ENCODE results near the gene API5. TPM values are rescaled to one million over a fixed set of nuclear protein-coding genes. Genes with fewer than 3 reads are reported as not detected.

API5 gene
- total and polyA plus RNA-seq, 10 of the 15 experiments (the other 5 are each of a cell fraction or from before 2014, with no cell fraction given) = 52.0 to 193 (median 106) TPM

GRCh38 chr11:43359422-43359818 lies 47.6 kb downstream of the API5 start (continued):
- TF ChIP-seq ZNF592 (IDR thresholded peaks at IDR 0.05) (no peak), MYC (IDR thresholded peaks at IDR 0.05; ENCODE audit: insufficient read depth, insufficient read length, insufficient replicate concordance, low read length, severe bottlenecking) (no peak), SMARCA5 (IDR thresholded peaks at IDR 0.05) (no peak), IRF4 (IDR thresholded peaks at IDR 0.05; ENCODE audit: low read depth, low read length) (0 out of 2 replicates have a peak, but pooled peaks have one; percentile 34), BCLAF1 (IDR thresholded peaks at IDR 0.05) (no peak), ATF2 (IDR thresholded peaks at IDR 0.05; ENCODE audit: low read length) (no peak)
